ENCODE results near the gene CARNS1. TPM values are rescaled to one million over a fixed set of nuclear protein-coding genes. Genes with fewer than 3 reads are reported as not detected.

CARNS1 gene
- total RNA-seq, 2 experiments from 2014 or later: 6.2 to 6.9 TPM

DNA sequence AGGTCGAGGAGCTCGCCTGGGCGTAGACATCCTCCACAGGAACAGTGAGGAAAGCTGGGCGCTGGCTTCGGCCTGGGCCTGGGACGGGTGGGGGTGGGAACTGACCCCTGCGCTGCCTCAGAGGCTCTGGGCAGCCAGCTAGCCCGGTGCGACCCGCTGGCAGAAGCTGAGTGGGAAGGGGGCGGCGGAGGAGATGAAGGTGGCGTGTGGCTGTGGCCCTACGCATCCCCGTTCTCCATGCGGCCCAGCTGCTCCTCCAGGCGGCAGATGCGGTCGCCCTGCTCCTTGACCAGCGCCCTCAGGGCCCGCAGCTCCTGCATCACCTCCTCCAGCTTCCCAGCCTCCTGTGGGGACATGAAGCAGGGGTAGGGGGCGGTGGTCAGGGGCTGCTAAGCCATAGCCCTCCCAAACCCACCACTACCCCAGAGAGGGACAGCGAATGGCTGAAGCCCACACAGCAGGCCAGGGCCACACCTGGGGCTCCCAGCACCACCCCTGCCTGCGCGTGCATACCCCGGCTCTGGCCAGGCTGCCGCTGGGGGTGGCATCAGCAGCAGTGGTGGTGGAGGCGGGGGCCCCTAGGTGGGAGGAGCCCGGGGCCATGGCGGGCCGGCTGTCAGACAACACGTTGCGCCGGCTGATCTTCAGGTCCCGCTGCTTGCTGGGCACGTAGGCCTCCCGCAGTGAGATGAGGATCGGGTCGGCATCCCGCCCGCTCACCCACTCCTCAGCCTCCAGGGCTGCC, 22.9 kb downstream of the CARNS1 start:
- Mint-ChIP-seq H3K36me3 (ENCODE audit: low read depth) (peaks cover 57% of the 10 kb centered on the region), H3K4me3 (peak overlapping the region; percentile 87), H3K27me3 (no peaks in the 10 kb centered on the region), H3K4me1 (ENCODE audit: low read depth) (peaks cover 53% of the 10 kb centered on the region), H3K27ac (peak overlapping the region; percentile 86), H3K9me3 (no peaks in the 10 kb centered on the region)
- ATAC-seq (peak; percentile 49), DNase-seq (peak; percentile 93)
- intact Hi-C loops (cut with micrococcal nuclease): loop anchor here (5.0 kb wide), 2 partner anchors 44 to 69 kb away; partner anchors contain the start of genes AIP, CDK2AP2 and PITPNM1
- no peak for TF ChIP-seq CTCF (IDR thresholded peaks at IDR 0.05)
- CTCF ChIA-PET: interaction anchor here (0.8 to 2.8 kb wide), 11 partner anchors 9 to 87 kb away, joined by 3 to 12 read pairs (median 4); partner anchors contain the start of genes CDK2AP2, PPP1CA, RAD9A and TMEM134
- POLR2A ChIA-PET: interaction anchor here (0.6 to 10.8 kb wide), 27 partner anchors 7 to 190 kb away, joined by 3 to 178 read pairs (median 8); partner anchors contain the start of genes AIP, ANKRD13D, CABP4 and PITPNM1

DNA sequence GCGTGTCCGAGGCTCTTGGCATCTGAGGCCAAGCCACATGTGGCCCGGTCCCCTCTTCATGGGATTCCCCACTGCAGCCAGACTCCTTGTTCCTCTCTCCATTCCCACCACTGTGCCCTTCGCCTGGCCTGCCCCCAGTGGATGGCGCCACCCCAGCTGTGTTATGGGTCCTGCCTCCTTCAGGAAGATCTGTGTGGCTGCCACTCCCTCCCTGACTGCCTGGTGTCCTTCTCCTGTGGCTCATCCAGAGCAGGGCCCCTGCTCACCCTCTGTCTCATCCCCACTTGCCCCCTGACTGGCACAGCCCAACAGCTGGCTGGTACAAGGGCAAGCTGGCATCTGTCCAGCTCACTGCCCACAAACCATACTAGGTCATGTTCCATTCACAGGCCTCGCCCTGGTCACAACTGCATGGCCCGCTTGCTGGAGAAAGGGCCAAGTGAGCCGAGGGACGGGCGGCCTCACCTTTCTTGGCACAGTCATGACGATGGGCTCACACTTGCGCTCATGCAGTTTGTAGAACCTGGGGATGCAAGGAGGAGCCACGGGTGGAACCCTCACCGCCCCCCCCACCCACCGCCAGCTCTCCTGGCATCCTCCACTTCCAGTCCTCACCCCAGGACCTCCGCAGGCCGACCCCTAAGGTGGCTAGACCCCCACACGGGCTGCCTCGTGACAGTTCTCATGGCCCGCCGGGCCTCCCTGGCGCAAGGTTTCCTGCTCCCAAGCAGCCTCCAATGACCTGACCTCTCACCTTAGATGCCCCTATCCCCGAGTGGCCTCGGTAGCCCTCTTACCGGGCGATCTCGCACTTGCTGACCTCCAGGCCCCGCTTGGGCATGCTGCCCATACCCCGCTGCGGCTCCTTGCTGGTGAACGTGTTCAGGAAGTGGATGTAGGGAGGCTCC, 24.1 kb downstream of the CARNS1 start:
- intact Hi-C loops (cut with micrococcal nuclease): loop anchor here (5.0 kb wide), 2 partner anchors 43 to 68 kb away; partner anchors contain the start of genes AIP, CDK2AP2 and PITPNM1
- H3K27me3 Mint-ChIP-seq: no peaks in the 10 kb centered on the region
- H3K4me1 Mint-ChIP-seq (ENCODE audit: low read depth): peaks cover 49% of the 10 kb centered on the region
- DNase-seq: peak; percentile 64
- ChIA-PET POLR2A (interaction anchor here (0.8 to 10.8 kb wide), 13 partner anchors 8 to 48 kb away, joined by 3 to 178 read pairs (median 8); partner anchors contain the start of genes AIP, CABP4, PPP1CA and RPS6KB2), CTCF (interaction anchor here (0.7 to 1.9 kb wide), 9 partner anchors 10 to 69 kb away, joined by 3 to 8 read pairs (median 4); partner anchors contain the start of gene RAD9A)
- H3K36me3 Mint-ChIP-seq (ENCODE audit: low read depth): peaks cover 50% of the 10 kb centered on the region
- no peaks in the 10 kb centered on the region for H3K9me3 Mint-ChIP-seq
- peak overlapping the region; percentile 87 for H3K4me3 Mint-ChIP-seq
- ATAC-seq: no peak
- peak overlapping the region; percentile 86 for H3K27ac Mint-ChIP-seq
- peak; percentile 20 for TF ChIP-seq CTCF (IDR thresholded peaks at IDR 0.05)

- ChIA-PET CTCF (interaction anchor here (0.9 to 1.8 kb wide), 2 partner anchors 28 to 94 kb away, joined by 4 to 5 read pairs; no protein-coding TSS in a partner anchor), POLR2A (interaction anchor here (0.9 to 10.8 kb wide), 9 partner anchors 10 to 49 kb away, joined by 3 to 178 read pairs (median 5); partner anchors contain the start of genes AIP, PPP1CA, RAD9A and TBC1D10C)
- DNase-seq (no peak), ATAC-seq (no peak)
- H3K4me3 Mint-ChIP-seq: peak overlapping the region; percentile 87
- peaks cover 52% of the 10 kb centered on the region for H3K4me1 Mint-ChIP-seq (ENCODE audit: low read depth)
- intact Hi-C loops (cut with micrococcal nuclease): no loop called here
- no peak for TF ChIP-seq CTCF (IDR thresholded peaks at IDR 0.05)
- H3K9me3 Mint-ChIP-seq: no peaks in the 10 kb centered on the region
- no peaks in the 10 kb centered on the region for H3K27me3 Mint-ChIP-seq
- peaks cover 43% of the 10 kb centered on the region for H3K36me3 Mint-ChIP-seq (ENCODE audit: low read depth)
- H3K27ac Mint-ChIP-seq: peak overlapping the region; percentile 86
These were observed 25.0 kb downstream of the CARNS1 start for GRCh38 chr11:67440229-67441097.

DNA sequence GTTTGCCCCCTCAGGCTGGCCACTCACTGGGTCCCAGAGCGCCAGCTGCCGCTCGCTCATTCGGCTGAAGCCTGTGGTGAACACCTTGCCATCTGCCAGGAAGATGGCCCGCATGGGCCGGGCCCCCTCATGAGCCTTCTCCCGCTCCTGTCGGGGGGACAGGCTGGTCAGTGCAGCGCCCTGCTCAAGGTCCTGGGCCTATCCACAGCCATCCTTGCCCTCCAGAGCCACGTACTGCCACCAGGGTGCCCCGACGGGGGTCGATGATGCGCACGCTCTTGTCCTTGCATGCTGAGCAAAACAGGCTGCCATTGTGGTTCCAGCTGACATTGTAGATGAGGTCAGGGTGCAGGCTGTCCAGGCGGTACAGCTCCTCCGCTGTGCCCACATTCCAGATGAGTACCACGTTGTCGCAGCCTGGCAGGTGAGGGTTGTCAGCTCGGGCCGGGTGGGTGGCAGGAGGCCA, 25.7 kb downstream of the CARNS1 start:
- Mint-ChIP-seq H3K9me3 (no peaks in the 10 kb centered on the region), H3K36me3 (ENCODE audit: low read depth) (peaks cover 37% of the 10 kb centered on the region), H3K4me3 (peak overlapping the region; percentile 22), H3K4me1 (ENCODE audit: low read depth) (peaks cover 56% of the 10 kb centered on the region), H3K27me3 (no peaks in the 10 kb centered on the region), H3K27ac (peak overlapping the region; percentile 70)
- TF ChIP-seq CTCF (IDR thresholded peaks at IDR 0.05): no peak
- DNase-seq (no peak), ATAC-seq (no peak)
- intact Hi-C loops (cut with micrococcal nuclease): no loop called here
- ChIA-PET POLR2A (interaction anchor here (0.8 to 10.8 kb wide), 10 partner anchors 9 to 50 kb away, joined by 3 to 178 read pairs (median 5); partner anchors contain the start of genes PPP1CA, RAD9A, TBC1D10C and TMEM134), CTCF (interaction anchor here (0.9 kb wide), 1 partner anchor 95 kb away, joined by 4 read pairs; no protein-coding TSS in a partner anchor)

Data from activated CD8-positive, alpha-beta T cell treated with anti-CD3 and anti-CD28 coated beads for 36 hours (primary cell).